ENCODE data around the gene FGF6.

DNA sequence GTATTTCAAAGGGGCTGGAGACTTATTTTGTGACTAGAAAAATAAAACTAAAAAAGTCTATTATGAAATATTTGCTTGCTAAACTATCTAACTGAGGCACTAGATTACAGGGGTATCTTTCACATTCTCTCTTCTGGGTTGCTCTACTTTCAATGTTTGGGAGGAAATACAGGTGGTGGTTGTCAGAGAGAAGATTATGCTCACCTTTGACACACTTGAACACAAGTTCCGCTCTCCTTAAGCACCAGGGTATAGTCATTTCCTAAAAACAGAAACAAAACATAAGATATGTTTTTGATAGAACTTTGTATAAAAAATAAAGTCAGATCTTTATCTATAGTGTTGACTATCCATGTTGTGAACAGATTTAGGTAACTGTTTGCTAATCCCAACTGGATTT is 45.4 kb upstream of the FGF6 start:
- TF ChIP-seq, protein P1, sequence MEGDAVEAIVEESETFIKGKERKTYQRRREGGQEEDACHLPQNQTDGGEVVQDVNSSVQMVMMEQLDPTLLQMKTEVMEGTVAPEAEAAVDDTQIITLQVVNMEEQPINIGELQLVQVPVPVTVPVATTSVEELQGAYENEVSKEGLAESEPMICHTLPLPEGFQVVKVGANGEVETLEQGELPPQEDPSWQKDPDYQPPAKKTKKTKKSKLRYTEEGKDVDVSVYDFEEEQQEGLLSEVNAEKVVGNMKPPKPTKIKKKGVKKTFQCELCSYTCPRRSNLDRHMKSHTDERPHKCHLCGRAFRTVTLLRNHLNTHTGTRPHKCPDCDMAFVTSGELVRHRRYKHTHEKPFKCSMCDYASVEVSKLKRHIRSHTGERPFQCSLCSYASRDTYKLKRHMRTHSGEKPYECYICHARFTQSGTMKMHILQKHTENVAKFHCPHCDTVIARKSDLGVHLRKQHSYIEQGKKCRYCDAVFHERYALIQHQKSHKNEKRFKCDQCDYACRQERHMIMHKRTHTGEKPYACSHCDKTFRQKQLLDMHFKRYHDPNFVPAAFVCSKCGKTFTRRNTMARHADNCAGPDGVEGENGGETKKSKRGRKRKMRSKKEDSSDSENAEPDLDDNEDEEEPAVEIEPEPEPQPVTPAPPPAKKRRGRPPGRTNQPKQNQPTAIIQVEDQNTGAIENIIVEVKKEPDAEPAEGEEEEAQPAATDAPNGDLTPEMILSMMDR (IDR thresholded peaks at IDR 0.05) = no peak
- TF ChIP-seq POLR2A (IDR thresholded peaks at IDR 0.05) = no peak

All from uterus (tissue), 2 donors.